Stimulated activated CD4-positive, alpha-beta T cell treated with anti-CD3 and anti-CD28 coated beads, Interleukin-4, amount 100 ng/mL, for 48 hours (primary cell): ENCODE measurements around the gene PRR36.
"Not testable (repeated sequence)": the region's sequence is repeated elsewhere in the genome, so short reads cannot be mapped to it uniquely, and the experiment has no call there.

Experiments used
- DNase-seq, 2 donors: peaks; one replicate each; pipeline ENCODE4 v3.0.0-alpha.2; 2020; ENCODE audit warnings: low read depth in 2 of 2

PRR36 gene

DNA sequence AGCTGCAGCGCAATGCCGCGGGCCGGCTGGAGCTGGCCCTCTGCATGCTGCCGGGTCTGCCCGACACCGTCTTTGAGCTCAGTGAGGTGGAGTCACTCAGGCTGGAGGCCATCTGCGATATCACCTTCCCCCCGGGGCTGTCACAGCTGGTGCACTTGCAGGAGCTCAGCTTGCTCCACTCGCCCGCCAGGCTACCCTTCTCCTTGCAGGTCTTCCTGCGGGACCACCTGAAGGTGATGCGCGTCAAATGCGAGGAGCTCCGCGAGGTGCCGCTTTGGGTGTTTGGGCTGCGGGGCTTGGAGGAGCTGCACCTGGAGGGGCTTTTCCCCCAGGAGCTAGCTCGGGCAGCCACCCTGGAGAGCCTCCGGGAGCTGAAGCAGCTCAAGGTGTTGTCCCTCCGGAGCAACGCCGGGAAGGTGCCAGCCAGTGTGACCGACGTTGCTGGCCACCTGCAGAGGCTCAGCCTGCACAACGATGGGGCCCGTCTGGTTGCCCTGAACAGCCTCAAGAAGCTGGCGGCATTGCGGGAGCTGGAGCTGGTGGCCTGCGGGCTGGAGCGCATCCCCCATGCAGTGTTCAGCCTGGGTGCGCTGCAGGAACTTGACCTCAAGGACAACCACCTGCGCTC lies 25.7 kb upstream of the PRR36 start:
- no peak for DNase-seq

DNA sequence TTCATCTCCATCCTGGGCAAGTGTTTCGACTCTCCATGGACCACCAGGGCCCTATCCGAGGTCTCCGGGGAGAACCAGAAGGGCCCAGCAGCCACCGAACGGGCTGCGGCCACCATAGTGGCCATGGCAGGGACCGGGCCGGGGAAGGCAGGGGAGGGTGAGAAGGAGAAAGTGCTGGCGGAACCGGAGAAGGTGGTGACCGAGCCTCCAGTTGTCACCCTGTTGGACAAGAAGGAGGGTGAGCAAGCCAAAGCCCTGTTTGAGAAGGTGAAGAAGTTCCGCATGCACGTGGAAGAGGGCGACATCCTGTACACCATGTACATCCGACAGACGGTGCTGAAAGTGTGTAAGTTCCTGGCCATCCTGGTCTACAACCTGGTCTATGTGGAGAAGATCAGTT lies 24.8 kb upstream of the PRR36 start:
- DNase-seq: no peak

DNA sequence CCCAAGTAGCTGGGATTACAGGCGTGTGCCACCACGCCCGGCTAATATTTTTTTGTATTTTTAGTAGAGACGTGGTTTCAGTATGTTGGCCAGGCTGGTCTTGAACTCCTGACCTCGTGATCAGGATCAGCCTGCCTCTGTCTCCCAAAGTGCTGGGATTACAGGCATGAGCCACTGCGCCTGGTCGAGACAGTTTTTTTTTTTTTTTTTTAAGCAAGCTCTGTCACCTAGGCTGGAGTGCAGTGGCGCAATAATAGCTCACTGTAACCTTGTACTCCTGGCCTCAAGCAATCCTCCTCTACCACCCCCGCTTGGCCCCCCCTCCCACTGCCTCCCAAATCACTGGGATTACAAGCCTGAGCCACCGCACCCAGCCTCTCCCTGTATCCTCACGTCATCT lies 23.1 kb upstream of the PRR36 start:
- no peak for DNase-seq

DNA sequence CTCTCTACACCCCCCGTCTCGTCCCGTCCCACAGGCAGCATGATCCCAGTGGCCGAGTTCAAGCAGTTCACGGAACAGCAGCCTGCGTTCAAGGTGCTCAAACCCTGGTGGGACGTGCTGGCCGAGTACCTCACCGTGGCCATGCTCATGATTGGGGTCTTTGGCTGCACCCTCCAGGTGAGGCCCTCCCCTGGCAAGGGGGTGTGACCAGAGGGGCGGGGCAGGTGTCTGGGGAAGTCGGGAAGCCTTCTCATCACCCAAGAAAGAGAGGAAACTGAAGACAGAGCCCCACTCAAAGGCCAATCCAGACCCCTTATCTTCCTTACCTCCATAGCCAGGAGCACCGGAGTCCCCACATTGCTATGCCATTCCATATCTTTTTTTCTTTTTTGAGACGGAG lies 21.4 kb upstream of the PRR36 start:
- no peak for DNase-seq

DNA sequence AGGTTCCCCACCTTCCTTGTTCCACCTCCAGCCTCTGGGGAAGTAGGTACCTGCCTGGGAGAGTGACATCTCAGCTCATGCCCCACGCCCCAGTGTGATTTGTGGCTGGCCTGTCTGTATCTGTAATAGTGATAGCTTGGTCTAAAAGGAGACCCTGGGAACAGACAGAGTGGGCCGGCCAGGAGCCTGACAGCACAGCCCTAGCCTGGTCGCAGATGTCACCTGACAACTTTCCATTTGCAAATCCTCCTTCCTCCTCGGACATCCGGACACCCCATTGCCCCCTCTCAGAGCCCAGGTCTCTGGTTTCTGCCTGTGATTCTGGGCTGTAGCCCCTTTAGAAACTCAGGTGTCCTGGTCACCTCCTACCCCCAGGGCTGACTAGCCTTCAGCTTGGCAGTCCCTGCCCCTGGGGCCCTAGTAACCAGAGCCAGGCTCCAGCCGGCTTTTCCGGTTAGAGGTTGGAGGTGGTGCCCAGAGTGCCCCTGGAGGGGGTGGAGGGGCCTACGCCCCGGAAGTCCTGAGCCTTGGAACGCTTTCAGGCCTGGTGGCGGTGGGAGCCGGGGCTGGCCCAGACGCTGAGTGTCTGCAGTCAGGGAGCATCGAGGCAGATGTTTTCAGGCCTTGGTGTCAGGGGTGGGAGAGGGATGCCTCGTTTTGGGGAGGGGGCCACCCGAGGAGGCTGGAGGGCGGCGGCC lies 20.6 kb upstream of the PRR36 start:
- no peak for DNase-seq

DNA sequence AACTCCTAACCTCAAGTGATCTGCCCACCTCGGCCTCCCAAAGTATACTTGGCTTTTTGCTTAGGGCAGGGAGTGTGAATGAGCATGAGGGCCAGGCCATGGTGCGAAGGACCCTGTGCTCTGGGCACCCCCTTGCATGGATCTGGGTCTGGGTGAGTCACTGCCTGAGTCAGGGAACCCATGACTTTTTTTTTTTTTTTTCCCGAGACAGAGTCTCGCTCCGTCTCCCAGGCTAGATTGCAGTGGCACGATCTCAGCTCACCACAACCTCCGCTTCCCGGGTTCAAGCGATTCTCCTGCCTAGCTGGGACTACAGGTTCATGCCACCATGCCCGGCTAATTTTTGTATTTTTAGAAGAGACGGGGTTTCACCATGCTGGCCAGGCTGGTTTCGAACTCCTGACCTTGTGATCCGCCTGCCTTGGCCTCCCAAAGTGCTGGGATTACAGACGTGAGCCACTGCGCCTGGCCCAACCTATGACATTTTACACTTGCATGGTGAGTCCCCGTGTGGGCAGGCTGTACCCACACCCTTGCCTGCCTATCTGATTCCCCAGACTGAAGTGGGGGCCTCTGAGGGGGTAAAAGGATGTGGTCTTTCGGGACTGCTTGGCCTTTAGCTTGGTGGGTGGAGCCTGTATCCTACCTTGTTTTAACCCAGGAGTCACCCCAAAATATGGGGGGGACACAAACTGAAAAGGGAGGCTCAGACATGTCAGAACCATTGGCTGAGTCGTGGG lies 19.3 kb upstream of the PRR36 start:
- not testable (repeated sequence) for DNase-seq

DNA sequence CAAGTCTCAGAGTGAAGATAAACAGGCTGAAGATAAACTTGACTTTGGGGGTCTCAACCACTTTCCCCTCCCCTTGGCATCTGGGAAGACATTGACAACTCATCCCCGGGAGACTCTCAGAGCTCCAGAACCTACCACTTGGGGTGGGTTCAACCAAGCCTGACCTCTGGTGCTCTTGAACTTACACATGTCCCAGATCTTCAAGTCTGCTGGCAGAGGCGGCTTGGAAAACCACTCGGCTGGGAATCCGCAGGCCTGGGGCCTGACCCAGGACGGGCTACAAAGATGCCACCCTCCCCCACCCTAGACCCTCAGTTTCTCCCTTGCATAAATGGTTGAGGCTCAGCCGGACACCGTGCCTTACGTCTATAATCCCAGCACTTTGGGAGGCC lies 14.6 kb upstream of the PRR36 start:
- DNase-seq: no peak

DNA sequence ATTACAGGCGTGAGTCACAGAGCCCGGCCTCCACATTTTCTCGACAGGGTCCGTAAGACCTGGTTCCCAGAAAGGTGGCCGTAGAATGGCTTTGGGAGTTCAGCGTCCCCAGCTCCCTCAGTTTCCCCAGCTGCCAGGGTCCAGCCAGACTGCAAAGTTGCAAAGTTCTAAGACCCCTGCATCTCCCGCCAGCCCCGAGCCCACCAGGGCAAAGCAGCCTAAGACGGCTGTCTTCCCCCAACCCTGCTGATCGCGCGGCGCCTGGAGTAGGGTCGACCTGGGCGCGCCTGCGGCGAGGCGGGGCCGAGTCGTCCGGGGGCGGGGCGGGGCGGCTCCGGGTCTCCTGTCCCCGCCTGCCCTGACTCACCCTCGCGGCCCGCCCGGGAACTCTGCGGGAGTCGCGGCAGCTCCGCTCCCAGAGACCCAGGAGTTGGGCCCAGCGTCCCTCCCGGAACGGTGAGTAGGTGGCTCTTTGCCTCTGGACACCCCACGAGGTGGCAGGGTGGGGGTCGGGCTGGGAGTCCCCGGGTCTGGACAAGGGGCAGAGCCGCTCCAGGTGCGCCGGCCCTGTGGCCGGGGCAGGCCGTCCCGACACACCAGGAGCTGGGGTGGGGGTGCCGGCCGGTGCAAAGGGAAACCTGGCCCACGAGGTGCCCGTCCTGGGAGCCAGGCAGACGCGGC lies 14.1 kb upstream of the PRR36 start, which contains the start of gene LRRC8E:
TSS of gene LRRC8E (plus strand) at position 366 of the 681 bp plus-strand sequence. CDS start 7,094 bp downstream, outside the sequence.
- peak; percentile 32 to 48 for DNase-seq

DNA sequence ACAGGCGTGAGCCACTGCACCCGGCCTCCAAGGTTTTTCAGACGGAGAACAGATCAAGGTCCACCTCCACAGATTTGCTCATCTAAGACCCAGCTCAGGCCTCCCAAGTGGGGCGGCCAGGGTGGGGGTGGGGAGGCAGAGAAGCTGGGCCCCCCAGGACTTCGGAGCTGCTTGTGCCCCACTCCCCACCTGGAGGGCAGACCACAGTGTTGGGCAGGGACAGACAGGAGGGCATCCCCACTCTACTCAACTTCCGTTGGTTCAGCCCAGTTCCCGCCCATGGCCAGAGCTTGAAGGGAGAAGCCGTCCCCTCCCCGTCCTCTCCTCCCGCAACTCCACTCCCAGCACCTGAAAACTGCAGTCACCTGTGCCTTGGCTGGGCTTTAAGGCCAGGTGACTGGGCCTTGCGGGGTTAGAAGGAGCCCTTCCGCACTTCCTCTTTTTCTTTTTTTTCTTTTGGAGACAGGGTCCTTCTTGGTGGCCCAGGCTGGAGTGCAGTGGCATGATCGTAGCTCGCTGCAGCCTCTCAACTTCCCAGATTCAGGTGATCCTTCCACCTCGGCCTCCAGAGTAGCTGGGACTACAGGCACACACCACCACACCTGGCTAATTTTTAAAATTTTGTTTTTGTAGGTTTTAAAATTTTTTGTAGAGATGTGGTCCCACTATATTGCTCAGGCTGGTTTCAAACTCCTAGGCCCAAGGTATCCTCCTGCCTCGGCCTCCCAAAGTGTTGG lies 13.4 kb upstream of the PRR36 start:
- no peak for DNase-seq

DNA sequence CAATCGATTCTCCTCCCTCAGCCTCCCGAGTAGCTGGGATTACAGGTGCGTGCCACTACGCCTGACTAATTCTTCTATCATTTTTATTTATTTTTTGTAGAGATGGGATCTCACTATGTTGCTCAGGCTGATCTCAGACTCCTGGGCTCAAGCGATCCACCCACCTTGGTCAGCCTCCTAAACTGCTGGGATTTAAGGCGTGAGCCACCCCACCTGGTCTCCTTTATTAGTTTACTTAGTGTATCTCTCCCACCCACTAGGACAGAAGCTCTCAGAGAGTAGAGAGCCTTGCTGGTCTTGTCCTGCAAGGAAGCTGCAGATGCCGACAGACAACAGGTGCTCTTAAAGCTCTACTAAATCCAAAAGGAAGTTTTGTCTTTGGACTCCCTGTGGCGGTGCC lies 11.6 kb upstream of the PRR36 start:
- DNase-seq: no peak

DNA sequence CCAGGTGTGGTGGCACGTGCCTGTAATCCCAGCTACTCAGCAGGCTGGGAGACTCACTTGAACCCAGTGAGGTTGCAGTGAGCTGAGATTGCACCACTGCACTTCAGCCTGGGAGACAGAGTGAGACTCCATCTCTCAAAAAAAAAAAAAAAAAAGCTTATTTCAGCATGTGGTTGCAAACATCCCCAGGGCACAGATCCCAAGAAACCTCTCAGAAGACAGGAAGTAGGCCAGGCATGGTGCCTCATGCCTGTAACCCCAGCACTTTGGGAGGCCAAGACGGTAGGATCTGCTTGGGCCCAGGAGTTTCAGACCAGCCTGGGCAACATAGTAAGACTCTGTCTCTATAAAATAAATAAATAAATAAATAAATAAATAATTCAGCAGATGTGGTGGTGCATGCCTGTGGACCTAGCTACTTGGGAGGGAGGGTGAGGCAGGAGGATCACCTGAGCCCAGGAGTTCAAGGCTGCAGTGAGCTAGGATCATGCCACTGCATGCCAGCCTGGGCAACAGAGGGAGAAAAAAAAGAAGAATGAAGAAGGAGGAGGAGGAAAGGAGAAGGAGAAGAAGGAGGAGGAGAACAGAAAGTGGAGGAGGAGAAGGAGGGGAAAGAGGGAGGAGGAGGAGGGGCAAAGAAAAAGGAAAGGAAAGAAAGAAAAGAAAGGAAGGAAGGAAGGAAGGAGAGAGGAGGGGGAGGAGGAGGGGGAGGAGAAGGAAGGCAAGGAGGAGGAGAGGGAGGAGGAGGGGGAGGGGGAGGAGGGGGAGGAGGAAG lies 9.8 kb upstream of the PRR36 start:
- no peak for DNase-seq

DNA sequence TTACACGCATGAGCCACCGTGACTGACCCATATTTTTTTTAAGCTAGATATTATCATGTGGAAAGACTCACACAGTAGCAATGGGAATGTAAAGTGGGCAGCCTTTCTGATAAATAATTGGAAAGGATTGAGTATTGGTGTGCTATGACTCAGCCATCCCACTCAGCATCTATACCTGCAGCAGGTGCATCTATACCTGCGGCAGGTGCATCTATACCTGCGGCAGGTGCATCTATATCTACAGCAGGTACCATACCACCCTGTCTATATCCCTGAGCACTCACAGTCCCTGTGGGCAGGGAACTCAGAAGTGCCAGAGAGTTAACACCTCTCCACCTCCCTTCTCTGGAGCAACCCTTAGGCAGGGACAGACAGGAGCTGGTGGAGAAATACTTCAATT lies 8.9 kb upstream of the PRR36 start:
- no peak for DNase-seq

DNA sequence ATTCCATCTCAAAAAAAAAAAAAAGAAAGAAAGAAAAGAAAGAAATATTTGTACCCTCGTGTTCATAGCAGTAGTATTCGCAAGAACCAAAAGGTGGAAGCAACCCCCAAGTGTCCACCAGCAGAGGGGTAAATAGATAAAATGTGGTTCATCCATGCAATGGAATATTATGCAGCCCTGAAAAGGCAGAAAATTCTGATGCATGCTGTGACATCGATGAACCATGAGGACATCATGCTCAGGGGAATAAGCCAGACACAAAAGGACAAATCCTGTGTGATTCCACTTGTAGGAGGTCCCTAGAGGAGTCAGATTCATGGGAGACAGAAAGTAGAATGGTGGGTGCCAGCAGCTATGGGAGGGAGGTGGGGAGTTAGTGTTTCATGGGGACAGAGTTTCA lies 7.7 kb upstream of the PRR36 start:
- no peak for DNase-seq

DNA sequence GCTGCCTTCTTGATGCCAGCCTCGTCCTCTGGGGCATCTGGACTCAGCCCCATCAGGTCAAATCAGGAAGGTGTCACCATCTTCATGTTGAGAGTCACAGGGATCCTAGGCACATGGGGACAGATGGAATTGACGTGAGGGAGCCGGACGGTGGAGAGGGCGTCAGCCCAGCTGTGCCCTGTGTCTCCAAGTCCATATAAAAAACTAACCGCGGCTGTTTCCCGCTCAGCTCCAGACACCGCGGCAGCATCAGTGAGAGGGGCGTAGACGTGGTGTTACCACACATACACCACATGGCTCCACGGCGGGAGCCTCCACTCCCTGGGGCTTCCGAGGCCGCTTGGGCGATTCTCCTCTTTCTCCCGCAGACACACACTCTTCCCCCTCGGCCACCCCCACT lies 5.6 kb upstream of the PRR36 start:
- DNase-seq: no peak

DNA sequence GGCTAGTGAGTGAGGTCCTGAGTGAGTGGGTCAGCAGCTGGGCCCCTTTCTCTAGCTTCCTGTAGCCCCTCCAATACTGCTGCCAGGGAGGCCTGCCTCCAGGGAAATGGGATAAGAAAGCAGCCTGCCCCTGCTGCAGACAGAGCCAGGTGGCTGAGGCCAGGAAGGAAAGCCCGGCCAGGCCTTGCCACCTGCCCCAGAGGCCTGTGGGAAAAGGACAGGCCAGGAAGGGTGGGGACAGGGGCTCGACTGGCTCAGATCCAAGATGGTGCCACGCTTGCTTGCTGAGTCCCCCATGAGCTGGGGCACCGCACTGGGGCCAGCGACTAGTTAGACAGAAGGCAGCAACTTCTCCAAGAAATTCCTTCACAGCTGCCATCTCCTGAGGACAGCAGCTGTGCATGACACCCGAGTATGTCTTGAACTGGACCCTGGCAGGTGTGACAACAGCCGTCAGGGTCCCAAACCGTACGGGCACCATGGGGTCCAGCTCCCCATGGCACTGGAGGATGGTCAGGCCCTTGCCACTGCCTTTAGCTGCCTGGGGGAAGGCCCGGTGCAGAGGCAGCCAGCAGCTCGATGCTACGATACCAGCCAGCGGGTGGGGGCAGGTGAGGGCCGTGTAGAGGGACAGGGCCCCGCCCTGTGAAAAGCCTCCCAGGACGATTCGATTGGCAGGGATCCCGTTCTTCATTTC lies 5.1 kb upstream of the PRR36 start:
- no peak for DNase-seq

DNA sequence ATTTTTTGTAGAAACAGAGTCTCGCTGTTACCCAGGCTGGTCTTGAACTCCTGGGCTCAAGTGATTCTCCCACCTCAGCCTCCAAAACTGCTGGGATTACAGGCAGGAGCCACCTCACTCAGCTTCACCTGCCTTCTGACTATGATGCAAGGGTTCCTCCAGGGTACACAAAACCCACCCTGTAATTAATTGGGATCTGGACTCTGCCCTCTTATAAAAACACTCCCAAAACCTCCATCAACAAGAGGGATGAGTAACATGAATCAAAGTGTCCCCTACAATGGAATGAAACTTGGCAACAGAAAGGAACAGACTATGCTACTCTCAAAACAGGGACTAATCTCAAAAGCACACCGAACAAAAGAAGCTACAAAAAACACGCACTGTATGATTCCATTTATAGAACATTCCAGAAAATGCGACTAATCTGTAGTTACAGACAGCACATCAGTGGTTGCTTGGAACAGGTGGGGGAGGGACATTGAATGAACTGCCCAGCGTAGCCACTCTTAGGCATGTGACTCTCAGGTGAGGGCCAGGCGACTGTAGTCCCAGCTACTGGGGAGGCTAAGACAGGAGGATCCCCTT lies 3.2 kb upstream of the PRR36 start:
- no peak for DNase-seq

DNA sequence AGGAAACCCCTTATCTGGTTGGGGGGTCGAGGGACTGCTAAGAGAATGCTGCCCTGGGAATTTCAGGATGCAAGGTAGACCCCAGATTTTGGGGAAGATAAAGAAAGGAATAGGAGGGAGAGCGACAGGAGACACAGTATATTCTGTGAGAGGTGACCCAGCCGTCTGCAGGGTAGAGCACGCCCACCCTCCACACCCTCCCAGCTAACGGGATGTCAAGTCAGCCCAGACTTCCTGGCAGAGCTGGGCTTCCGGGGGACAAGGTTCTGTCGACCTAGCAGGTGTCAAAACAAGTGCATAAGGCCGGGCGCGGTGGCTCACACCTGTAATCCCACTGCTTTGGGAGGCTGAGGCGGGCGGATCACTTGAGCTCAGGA lies 695 bp upstream of the PRR36 start:
- DNase-seq: no peak

DNA sequence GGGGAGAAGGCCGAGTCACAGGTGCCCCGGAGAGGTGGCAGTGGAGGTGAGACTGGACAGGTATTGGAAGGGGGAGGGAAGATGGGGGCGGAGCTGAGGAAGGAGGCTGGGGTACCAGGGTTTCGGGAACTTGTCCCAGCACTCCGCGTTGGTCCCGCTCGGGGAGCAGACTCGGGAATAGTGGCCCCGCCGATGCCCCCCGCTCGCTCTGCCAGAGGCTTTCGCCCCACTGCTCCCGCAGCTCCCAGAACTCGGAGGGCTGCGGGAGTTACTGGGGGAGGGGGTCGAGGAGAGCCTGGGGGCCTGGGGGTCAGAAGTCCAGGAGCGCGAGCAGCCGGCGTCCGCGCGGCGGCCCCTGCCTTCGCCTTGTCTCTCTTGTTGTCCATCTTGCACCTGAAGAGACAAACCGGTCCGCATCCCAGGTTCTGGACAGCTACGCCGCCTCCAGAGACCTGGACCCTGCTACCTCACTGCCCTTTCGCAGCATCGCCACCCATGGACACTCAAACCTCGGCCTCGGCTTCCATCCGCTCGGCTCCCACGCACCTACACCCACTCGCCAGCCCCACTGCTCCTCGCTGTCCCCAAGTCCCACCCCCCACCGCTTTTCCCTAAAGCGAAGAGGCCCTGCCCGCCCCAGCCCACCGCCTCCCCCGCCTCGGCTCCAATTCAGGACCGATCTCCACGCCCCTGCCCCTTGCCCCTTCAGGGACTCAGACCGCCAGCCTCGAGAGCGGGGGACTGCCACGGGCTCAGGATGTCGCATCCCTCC lies 700 bp downstream of the PRR36 start:
- DNase-seq: no peak
